Measurements from ENCODE around the gene SLC2A4. TPM values are rescaled to one million over a fixed set of nuclear protein-coding genes. Genes with fewer than 3 reads are reported as not detected.

SLC2A4 gene
- total and polyA plus RNA-seq, 2 of the 4 experiments (the other 2 are of a cell fraction), result 0.07 TPM; not detected in 1

DNA sequence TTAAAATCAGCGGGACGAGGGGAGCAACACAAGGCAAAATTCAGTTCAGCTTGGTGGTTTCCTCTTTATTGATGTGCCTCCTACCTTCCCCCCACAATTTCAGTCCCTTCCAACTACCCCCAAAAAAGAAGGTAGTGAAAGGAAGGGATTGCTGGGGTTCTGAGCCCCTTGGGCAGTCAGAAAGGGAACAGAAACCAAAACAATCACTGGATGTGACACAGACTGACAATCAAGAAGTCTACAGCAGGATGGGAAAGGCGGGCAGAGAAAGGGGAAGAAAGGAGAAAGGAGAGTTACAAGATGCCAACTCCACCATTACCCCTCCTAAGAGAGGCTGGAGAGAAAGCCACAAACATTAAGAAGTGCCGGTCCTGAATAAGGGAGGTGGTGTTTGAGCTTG lies 41.1 kb upstream of the SLC2A4 start (continued):
- TF ChIP-seq ELK1 (IDR thresholded peaks at IDR 0.05; ENCODE audit: borderline replicate concordance, low read depth, low read length) (no peak), CHD1 (IDR thresholded peaks at IDR 0.05; ENCODE audit: low read depth, low read length) (no peak), SMC3 (IDR thresholded peaks at IDR 0.05; ENCODE audit: low read depth, low read length) (no peak), POLR2A (IDR thresholded peaks at IDR 0.05; ENCODE audit: low read depth, low read length) (no peak), FOS (IDR thresholded peaks at IDR 0.05; ENCODE audit: low read depth, low read length) (no peak)

Measured in IMR-90 (cell line).